ENCODE results near the gene S100A7A.

GRCh38 chr1:153380711-153381110 lies 35.6 kb upstream of the S100A7A start:
- TF ChIP-seq, protein P1, sequence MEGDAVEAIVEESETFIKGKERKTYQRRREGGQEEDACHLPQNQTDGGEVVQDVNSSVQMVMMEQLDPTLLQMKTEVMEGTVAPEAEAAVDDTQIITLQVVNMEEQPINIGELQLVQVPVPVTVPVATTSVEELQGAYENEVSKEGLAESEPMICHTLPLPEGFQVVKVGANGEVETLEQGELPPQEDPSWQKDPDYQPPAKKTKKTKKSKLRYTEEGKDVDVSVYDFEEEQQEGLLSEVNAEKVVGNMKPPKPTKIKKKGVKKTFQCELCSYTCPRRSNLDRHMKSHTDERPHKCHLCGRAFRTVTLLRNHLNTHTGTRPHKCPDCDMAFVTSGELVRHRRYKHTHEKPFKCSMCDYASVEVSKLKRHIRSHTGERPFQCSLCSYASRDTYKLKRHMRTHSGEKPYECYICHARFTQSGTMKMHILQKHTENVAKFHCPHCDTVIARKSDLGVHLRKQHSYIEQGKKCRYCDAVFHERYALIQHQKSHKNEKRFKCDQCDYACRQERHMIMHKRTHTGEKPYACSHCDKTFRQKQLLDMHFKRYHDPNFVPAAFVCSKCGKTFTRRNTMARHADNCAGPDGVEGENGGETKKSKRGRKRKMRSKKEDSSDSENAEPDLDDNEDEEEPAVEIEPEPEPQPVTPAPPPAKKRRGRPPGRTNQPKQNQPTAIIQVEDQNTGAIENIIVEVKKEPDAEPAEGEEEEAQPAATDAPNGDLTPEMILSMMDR (IDR thresholded peaks at IDR 0.05) = no peak
- TF ChIP-seq ZFX (IDR thresholded peaks at IDR 0.05; ENCODE audit: borderline replicate concordance) = no peak

Data from 22Rv1 (cell line).